IMR-90 (cell line): Measurements from ENCODE around the gene SCN8A. TPM values are rescaled to one million over a fixed set of nuclear protein-coding genes. Genes with fewer than 3 reads are reported as not detected.

ENCODE experiments used
- ATAC-seq: fragments of 200-7000 bp; cut with Tn5 transposase; 2 replicates; pipeline ENCODE4 v1.9.1; 2020; ENCODE audit warnings: low read depth, mild to moderate bottlenecking, moderate library complexity
- BruUV-seq: library from RNA; stranded (reverse); fragments of 400-500 nt; replicated peaks from 2 replicates; lab custom pipeline; 2021; lab: Mats Ljungman, UMichigan
- CTCF ChIA-PET: fragments of 300-600 bp; formaldehyde crosslinking; extraction: SDS; loops from one replicate; lab custom pipeline; 2021; ENCODE audit warnings: antibody characterized with exemption; lab: Yijun Ruan, JAX
- POLR2A ChIA-PET: fragments of 300-600 bp; sonication (Branson Sonifier 250); formaldehyde crosslinking; loops from one replicate; lab custom pipeline; 2022; ENCODE audit warnings: antibody characterized with exemption; ENCODE audit not compliant: unreplicated experiment; lab: Charles Lee
- DNase-seq: peaks from one replicate; pipeline ENCODE4 v3.0.0; 2013
- H2AFZ ChIP-seq: replicated peaks from 2 replicates; pipeline ENCODE3; 2013; ENCODE audit warnings: low read length, mild to moderate bottlenecking; ENCODE audit not compliant: poor library complexity
- H2AK5ac ChIP-seq: 2 replicates; pipeline ENCODE4 v1.6.1; 2013; ENCODE audit warnings: low read depth, low read length, inconsistent platforms
- H2AK9ac ChIP-seq: replicated peaks from 2 replicates; pipeline ENCODE3; 2013; ENCODE audit warnings: mild to moderate bottlenecking, low read depth, low read length, moderate library complexity; ENCODE audit not compliant: poor library complexity
- H2BK120ac ChIP-seq: 2 replicates; pipeline ENCODE4 v1.6.1; 2013; ENCODE audit warnings: low read depth, low read length, inconsistent platforms
- H2BK15ac ChIP-seq: 3 replicates; pipeline ENCODE4 v1.6.1; 2013; ENCODE audit warnings: low read depth, low read length, inconsistent platforms
- H2BK20ac ChIP-seq: 2 replicates; pipeline ENCODE4 v1.6.1; 2013; ENCODE audit warnings: low read depth, mild to moderate bottlenecking, inconsistent platforms, low read length, moderate library complexity
- H2BK5ac ChIP-seq: 2 replicates; pipeline ENCODE4 v1.6.1; 2013; ENCODE audit warnings: mild to moderate bottlenecking, low read depth, low read length, inconsistent platforms; ENCODE audit not compliant: poor library complexity, severe bottlenecking
- H3K14ac ChIP-seq: replicated peaks from 2 replicates; pipeline ENCODE4 v1.6.1; 2013; ENCODE audit warnings: low read depth, low read length, inconsistent platforms
- H3K18ac ChIP-seq: 2 replicates; pipeline ENCODE4 v1.6.1; 2013; ENCODE audit warnings: low read depth, low read length, control low read depth
- H3K23ac ChIP-seq: 2 replicates; pipeline ENCODE4 v1.6.1; 2013; ENCODE audit warnings: low read depth, low read length, inconsistent platforms
- H3K27ac ChIP-seq: 2 replicates; pipeline ENCODE4 v1.5.1; 2013; ENCODE audit warnings: mild to moderate bottlenecking, control low read depth, low read length; ENCODE audit not compliant: insufficient read depth
- H3K27me3 ChIP-seq: 2 replicates; pipeline ENCODE4 v1.6.1; 2013; ENCODE audit warnings: low read length; ENCODE audit not compliant: control insufficient read depth, insufficient read depth
- H3K36me3 ChIP-seq: 2 replicates; pipeline ENCODE4 v1.6.1; 2013; ENCODE audit warnings: low read length, mixed read lengths; ENCODE audit not compliant: control insufficient read depth, insufficient read depth
- H3K4ac ChIP-seq: 2 replicates; pipeline ENCODE4 v1.6.1; 2013; ENCODE audit warnings: low read depth, low read length, inconsistent platforms
- H3K4me1 ChIP-seq: 2 replicates; pipeline ENCODE4 v1.6.1; 2013; ENCODE audit warnings: low read length, mixed read lengths; ENCODE audit not compliant: control insufficient read depth, insufficient read depth
- H3K4me2 ChIP-seq: 2 replicates; pipeline ENCODE4 v1.6.1; 2013; ENCODE audit warnings: low read depth, mild to moderate bottlenecking, control low read depth, low read length, moderate library complexity
- H3K4me3 ChIP-seq: 2 replicates; pipeline ENCODE4 v1.5.1; 2013; ENCODE audit warnings: low read depth, mild to moderate bottlenecking, control low read depth, low read length, moderate library complexity; ENCODE audit not compliant: insufficient read depth
- H3K56ac ChIP-seq: 2 replicates; pipeline ENCODE4 v1.6.1; 2013; ENCODE audit warnings: low read length, inconsistent platforms; ENCODE audit not compliant: insufficient read depth; ENCODE audit errors: extremely low read depth
- H3K79me1 ChIP-seq, 2 experiments: 2 replicates each; pipeline ENCODE4 v1.6.1; 2013; ENCODE audit warnings: low read length in 2 of 2, inconsistent platforms in 1 of 2, low read depth in 1 of 2
- H3K9ac ChIP-seq: 2 replicates; pipeline ENCODE4 v1.6.1; 2013; ENCODE audit warnings: low read depth, low read length, control low read depth
- H3K9me1 ChIP-seq: 2 replicates; pipeline ENCODE4 v1.6.1; 2013; ENCODE audit warnings: low read length, inconsistent platforms; ENCODE audit not compliant: insufficient read depth
- H3K9me3 ChIP-seq: 2 replicates; pipeline ENCODE4 v1.6.1; 2013; ENCODE audit warnings: low read length; ENCODE audit not compliant: control insufficient read depth, insufficient read depth
- H4K20me1 ChIP-seq: 2 replicates; pipeline ENCODE4 v1.6.1; 2013; ENCODE audit warnings: low read length, inconsistent platforms; ENCODE audit not compliant: insufficient read depth
- H4K5ac ChIP-seq: 2 replicates; pipeline ENCODE4 v1.6.1; 2013; ENCODE audit warnings: mild to moderate bottlenecking, low read depth, low read length, control low read depth
- H4K8ac ChIP-seq, 2 experiments: 2 replicates each; pipeline ENCODE4 v1.6.1; 2013; ENCODE audit warnings: low read depth in 2 of 2, low read length in 2 of 2, control low read depth in 1 of 2, inconsistent platforms in 1 of 2
- H4K91ac ChIP-seq: 2 replicates; pipeline ENCODE4 v1.6.1; 2013; ENCODE audit warnings: low read depth, low read length, inconsistent platforms; ENCODE audit not compliant: insufficient read depth
- BHLHE40 ChIP-seq: fragments of 150-350 bp; IDR thresholded peaks from 2 replicates; pipeline ENCODE4 v1.6.1; 2016; ENCODE audit warnings: mild to moderate bottlenecking, low read depth, low read length
- CEBPB ChIP-seq: IDR thresholded peaks from 2 replicates; pipeline ENCODE4 v1.6.1; 2012; ENCODE audit warnings: low read depth, low read length, improper control_type of control experiment
- CHD1 ChIP-seq: IDR thresholded peaks from 2 replicates; pipeline ENCODE4 v1.6.1; 2012; ENCODE audit warnings: low read depth, low read length, improper control_type of control experiment
- ELK1 ChIP-seq: fragments of 150-350 bp; IDR thresholded peaks from 2 replicates; pipeline ENCODE4 v1.6.1; 2016; ENCODE audit warnings: low read depth, mild to moderate bottlenecking, low read length, moderate library complexity, borderline replicate concordance
- FOS ChIP-seq: fragments of 150-350 bp; IDR thresholded peaks from 2 replicates; pipeline ENCODE4 v1.6.1; 2016; ENCODE audit warnings: low read depth, low read length
- MAFK ChIP-seq: IDR thresholded peaks from 2 replicates; pipeline ENCODE4 v1.6.1; 2012; ENCODE audit warnings: low read depth, low read length, improper control_type of control experiment
- MAZ ChIP-seq: IDR thresholded peaks from 2 replicates; pipeline ENCODE4 v1.6.1; 2012; ENCODE audit warnings: low read depth, mild to moderate bottlenecking, low read length, improper control_type of control experiment, moderate library complexity, borderline replicate concordance
- MXI1 ChIP-seq: IDR thresholded peaks from 2 replicates; pipeline ENCODE4 v1.6.1; 2012; ENCODE audit warnings: low read depth, mild to moderate bottlenecking, low read length, moderate library complexity, borderline replicate concordance
- NFE2L2 ChIP-seq: fragments of 150-350 bp; IDR thresholded peaks from 2 replicates; pipeline ENCODE4 v1.6.1; 2016; ENCODE audit warnings: low read depth, mild to moderate bottlenecking, low read length
- POLR2A ChIP-seq: IDR thresholded peaks from 2 replicates; pipeline ENCODE4 v1.6.1; 2012; ENCODE audit warnings: mild to moderate bottlenecking, low read depth, low read length
- RAD21 ChIP-seq: IDR thresholded peaks from 2 replicates; pipeline ENCODE4 v1.6.1; 2012; ENCODE audit warnings: low read length, improper control_type of control experiment
- RCOR1 ChIP-seq: IDR thresholded peaks from 2 replicates; pipeline ENCODE4 v1.6.1; 2012; ENCODE audit warnings: mild to moderate bottlenecking, low read length, improper control_type of control experiment; ENCODE audit not compliant: insufficient replicate concordance
- RFX5 ChIP-seq: IDR thresholded peaks from 2 replicates; pipeline ENCODE4 v1.8.0; 2012; ENCODE audit warnings: low read depth, mild to moderate bottlenecking, low read length, moderate library complexity
- SMC3 ChIP-seq: fragments of 150-350 bp; IDR thresholded peaks from 2 replicates; pipeline ENCODE4 v1.6.1; 2016; ENCODE audit warnings: low read depth, mild to moderate bottlenecking, antibody characterized with exemption, low read length, moderate library complexity
- USF2 ChIP-seq: fragments of 150-350 bp; IDR thresholded peaks from 2 replicates; pipeline ENCODE4 v1.6.1; 2017; ENCODE audit warnings: mild to moderate bottlenecking, antibody characterized with exemption, low read length, low read depth
- WGBS, 2 experiments: methylation state at CpG; one replicate each; pipeline versions ENCODE4 v1.1.5 to v1.1.7; 2013; ENCODE audit warnings: missing lambda C conversion rate in 2 of 2; ENCODE audit not compliant: insufficient read length in 1 of 2; ENCODE audit errors: extremely low coverage in 2 of 2; 5-methylcytosine and 5-hydroxymethylcytosine counted together
- dilution Hi-C: fragments of 300-500 bp; cut with HindIII; formaldehyde crosslinking; loops from one replicate; pipeline ENCODE4 v1.14.3; 2018; ENCODE audit warnings: low sequenced_read_pairs; ENCODE audit not compliant: unreplicated experiment
- in situ Hi-C: fragments of 300-500 bp; cut with MboI; formaldehyde crosslinking; loops from 3 replicates; pipeline ENCODE4 v1.14.3; 2019; ENCODE audit warnings: low sequenced_read_pairs, inconsistent platforms, mixed read lengths
- intact Hi-C: fragments of 100-400 bp; cut with micrococcal nuclease; formaldehyde crosslinking; loops from 2 replicates; pipeline ENCODE4 v1.10.0; 2022
- polyA plus RNA-seq, 3 experiments: library from polyadenylated mRNA; depleted of rRNA; stranded (reverse); fragments of >200 nt; gene quantifications; 2 replicates each; pipeline ENCODE4 v1.2.3, GENCODE V29; 2012; ENCODE audit warnings: low replicate concordance in 1 of 3
- total RNA-seq: library from RNA; depleted of rRNA; stranded (reverse); fragments of >200 nt; gene quantifications from 2 replicates; pipeline ENCODE4 v1.2.3, GENCODE V29; 2012
- TF ChIP-seq, protein P1 (sequence below): conservative IDR thresholded peaks from 2 replicates; pipeline ENCODE4 v1.5.1; 2012; ENCODE audit warnings: mild to moderate bottlenecking, low read depth, low read length, improper control_type of control experiment

The SCN8A gene
- total and polyA plus RNA-seq, 2 of the 4 experiments (the other 2 are of a cell fraction) = 6.9 to 19.7 TPM

- H3K27ac ChIP-seq = no peak overlapping the region
- H3K4me3 ChIP-seq = no peak overlapping the region
- no peak overlapping the region for H2BK20ac ChIP-seq
- no peak for TF ChIP-seq SMC3
- no peak for TF ChIP-seq ELK1
- TF ChIP-seq RCOR1 = no peak
- no peak for TF ChIP-seq RAD21
- no peak for TF ChIP-seq MAFK
- no peak for TF ChIP-seq FOS
- no peak for TF ChIP-seq POLR2A
- no peak for TF ChIP-seq MAZ
- TF ChIP-seq MXI1 = no peak
- no peak for TF ChIP-seq USF2
- no peak for TF ChIP-seq NFE2L2
- TF ChIP-seq CHD1 = no peak
- no peak for TF ChIP-seq RFX5
- TF ChIP-seq, protein P1, sequence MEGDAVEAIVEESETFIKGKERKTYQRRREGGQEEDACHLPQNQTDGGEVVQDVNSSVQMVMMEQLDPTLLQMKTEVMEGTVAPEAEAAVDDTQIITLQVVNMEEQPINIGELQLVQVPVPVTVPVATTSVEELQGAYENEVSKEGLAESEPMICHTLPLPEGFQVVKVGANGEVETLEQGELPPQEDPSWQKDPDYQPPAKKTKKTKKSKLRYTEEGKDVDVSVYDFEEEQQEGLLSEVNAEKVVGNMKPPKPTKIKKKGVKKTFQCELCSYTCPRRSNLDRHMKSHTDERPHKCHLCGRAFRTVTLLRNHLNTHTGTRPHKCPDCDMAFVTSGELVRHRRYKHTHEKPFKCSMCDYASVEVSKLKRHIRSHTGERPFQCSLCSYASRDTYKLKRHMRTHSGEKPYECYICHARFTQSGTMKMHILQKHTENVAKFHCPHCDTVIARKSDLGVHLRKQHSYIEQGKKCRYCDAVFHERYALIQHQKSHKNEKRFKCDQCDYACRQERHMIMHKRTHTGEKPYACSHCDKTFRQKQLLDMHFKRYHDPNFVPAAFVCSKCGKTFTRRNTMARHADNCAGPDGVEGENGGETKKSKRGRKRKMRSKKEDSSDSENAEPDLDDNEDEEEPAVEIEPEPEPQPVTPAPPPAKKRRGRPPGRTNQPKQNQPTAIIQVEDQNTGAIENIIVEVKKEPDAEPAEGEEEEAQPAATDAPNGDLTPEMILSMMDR = no peak
- no peak for TF ChIP-seq BHLHE40
- TF ChIP-seq CEBPB = no peak
- ATAC-seq (no peak), DNase-seq (no peak)
- H4K91ac ChIP-seq = no peak overlapping the region
- H4K8ac ChIP-seq = no peak overlapping the region
- ChIA-PET CTCF (no interaction called here), POLR2A (no interaction called here)
- no peak overlapping the region for H2AFZ ChIP-seq
- BruUV-seq = no TSS peak
- no peaks in the 10 kb centered on the region for H3K27me3 ChIP-seq
- H3K4ac ChIP-seq = no peak overlapping the region
- H3K36me3 ChIP-seq = no peaks in the 10 kb centered on the region
- H3K4me2 ChIP-seq = no peak overlapping the region
- H3K56ac ChIP-seq = no peak overlapping the region
- no peak overlapping the region for H3K14ac ChIP-seq
- dilution Hi-C loops (no loop called here), intact Hi-C loops (no loop called here), in situ Hi-C loops (no loop called here)
- no peak overlapping the region for H2AK5ac ChIP-seq
- H2AK9ac ChIP-seq = no peak overlapping the region
- no peaks in the 10 kb centered on the region; the same call in 1 of the 2 replicates for H4K20me1 ChIP-seq
- no peaks in the 10 kb centered on the region for H3K9me3 ChIP-seq
- H3K79me1 ChIP-seq = peaks cover 0 to 14% of the 10 kb centered on the region in 2 experiments; a peak in 3 of 4 replicates
- H2BK15ac ChIP-seq = no peak overlapping the region
- H2BK5ac ChIP-seq = no peak overlapping the region
- H3K9me1 ChIP-seq = peaks cover 12% of the 10 kb centered on the region
- H4K5ac ChIP-seq = no peak overlapping the region
- peaks cover 2% of the 10 kb centered on the region; the same call in 1 of the 2 replicates for H3K4me1 ChIP-seq
- no peak overlapping the region for H3K23ac ChIP-seq
- H2BK120ac ChIP-seq = no peak overlapping the region
- WGBS, 2 experiments = no CpG with 5 or more reads among the region's 2 CpGs
- H3K9ac ChIP-seq = no peak overlapping the region
- H3K18ac ChIP-seq = no peak overlapping the region
Observed at GRCh38 chr12:51692016-51692415, 101.0 kb downstream of the SCN8A start.
